SH-SY5Y (cell line): ENCODE data around the gene TXNRD3.

ENCODE experiments used
- GATA2 ChIP-seq: IDR thresholded peaks from 2 replicates; pipeline ENCODE4 v1.6.1; 2011; ENCODE audit warnings: mild to moderate bottlenecking, low read depth, low read length
- GATA3 ChIP-seq: IDR thresholded peaks from 2 replicates; pipeline ENCODE4 v1.6.1; 2011; ENCODE audit warnings: low read depth, mild to moderate bottlenecking, low read length, moderate library complexity

TXNRD3 gene

GRCh38 chr3:126654571-126655383 is at the start of gene TXNRD3:
TSS of gene TXNRD3 (minus strand) at chr3:126655124.
- TF ChIP-seq GATA2 (no peak), GATA3 (no peak)

- no peak for TF ChIP-seq GATA2
- no peak for TF ChIP-seq GATA3
Observed at GRCh38 chr3:126703512-126704493, 48.9 kb upstream of the TXNRD3 start, which contains the start of gene CHCHD6. TSS of gene CHCHD6 (plus strand) at chr3:126704240. CDS start at chr3:126704313, 73 bp downstream.

DNA sequence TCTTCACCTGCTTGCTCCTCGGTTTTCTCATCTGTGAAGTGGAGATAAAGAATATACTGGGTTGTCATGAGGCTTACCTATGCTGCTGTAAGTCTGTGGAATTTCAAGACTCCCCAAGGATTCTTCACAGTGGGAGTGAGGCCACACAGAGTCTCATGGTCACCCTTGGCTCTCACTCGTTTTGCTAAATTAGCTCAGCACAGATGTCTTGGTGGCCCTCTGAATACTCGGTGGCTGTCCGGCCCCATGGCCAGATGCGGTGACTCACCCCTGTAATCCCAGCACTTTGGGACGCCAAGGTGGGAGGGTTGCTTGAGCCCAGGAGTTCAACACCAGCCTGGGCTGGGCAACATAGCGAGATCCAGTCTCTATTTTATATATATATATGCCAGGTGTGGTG is 44.1 kb upstream of the TXNRD3 start:
- no peak for TF ChIP-seq GATA3
- no peak for TF ChIP-seq GATA2

DNA sequence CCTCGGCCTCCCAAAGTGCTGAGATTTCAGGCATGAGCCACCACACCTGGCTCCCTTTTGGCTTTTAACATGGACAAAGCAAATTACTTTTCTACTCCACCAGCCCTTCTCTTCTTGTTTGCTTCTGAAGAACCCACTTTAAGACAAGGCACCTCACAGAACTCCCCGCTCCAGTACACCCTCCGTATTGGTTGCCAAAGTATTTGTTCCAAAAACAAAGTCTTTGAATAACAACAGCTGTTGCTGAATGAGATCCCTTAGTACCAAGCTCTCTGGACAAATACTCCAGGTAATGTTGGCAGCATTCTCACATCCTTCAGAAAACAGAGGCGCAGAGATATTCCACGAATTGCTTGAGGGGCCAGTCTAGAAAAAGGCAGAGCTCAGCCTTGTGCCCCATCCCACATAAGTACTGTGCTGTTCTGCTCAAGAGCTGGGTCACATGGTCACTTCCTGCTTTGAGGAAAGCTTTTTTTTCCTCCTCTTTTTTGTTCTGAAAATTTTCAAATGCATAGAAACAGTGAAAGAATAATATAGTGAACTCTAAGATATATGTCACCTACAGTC is 41.9 kb upstream of the TXNRD3 start:
- TF ChIP-seq GATA3 (no peak), GATA2 (no peak)

DNA sequence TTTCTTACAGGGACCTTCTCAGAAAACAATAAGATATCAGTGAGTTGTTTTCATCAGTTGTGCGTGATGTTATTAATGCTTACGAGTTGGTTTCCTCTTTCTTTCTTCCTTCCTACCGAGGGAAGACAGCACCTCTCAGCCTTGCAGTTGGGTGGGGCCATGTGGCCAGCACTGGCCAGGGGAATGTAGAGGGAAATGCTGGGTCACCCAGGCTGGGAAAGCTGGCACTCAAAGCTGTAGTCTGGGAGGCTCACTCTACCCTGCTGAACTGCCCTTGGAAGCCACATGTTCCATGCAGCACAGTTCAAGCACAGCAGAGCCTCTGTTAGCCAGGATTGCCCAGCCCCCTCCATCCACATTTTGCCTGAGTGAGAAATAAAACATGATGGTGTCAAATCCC is 39.0 kb upstream of the TXNRD3 start:
- TF ChIP-seq GATA2: no peak
- TF ChIP-seq GATA3: no peak

DNA sequence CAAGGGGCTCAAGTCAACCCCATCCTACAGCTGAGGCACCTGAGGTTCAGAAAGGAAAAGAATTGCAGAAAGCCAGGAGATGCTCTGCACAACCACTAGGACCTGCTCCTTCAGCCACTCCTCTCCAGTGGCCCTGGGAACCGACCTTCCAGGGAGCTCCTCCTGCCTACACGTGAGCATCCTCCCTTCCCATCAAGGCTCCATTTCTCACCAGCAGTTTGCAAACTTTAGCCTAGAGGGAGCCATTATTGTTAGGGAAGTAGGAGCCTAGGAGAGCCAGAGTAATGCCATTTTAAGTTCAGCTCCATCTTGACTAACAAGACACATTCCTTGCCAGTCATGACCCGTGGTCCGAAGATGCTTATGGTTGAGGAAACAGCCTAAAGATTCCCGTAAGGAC is 37.9 kb upstream of the TXNRD3 start:
- TF ChIP-seq GATA2: no peak
- TF ChIP-seq GATA3: no peak

DNA sequence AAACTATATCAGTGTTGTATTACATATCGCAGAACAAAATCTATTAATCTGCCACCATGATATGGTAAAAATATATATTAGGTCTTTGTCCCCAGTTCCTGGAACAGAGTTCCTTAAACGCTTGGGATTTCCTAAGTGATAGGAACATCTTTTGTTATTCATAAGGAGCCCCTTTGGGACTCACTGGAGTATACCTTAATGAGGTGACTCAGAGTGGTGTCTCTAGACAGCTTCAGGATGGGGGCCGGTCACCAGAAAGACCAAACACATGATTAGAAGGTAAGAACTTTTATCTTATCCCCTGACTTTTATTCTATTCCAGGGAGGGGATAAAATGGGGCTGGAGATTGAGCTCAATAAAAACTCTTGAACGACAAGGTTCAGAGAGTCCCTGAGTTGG is 36.8 kb upstream of the TXNRD3 start:
- TF ChIP-seq GATA3: no peak
- no peak for TF ChIP-seq GATA2

- TF ChIP-seq GATA3: no peak
- no peak for TF ChIP-seq GATA2
Observed at GRCh38 chr3:126685493-126685892, 30.6 kb upstream of the TXNRD3 start.

GRCh38 chr3:126685021-126685420 is 30.1 kb upstream of the TXNRD3 start:
- TF ChIP-seq GATA3: no peak
- TF ChIP-seq GATA2: no peak

DNA sequence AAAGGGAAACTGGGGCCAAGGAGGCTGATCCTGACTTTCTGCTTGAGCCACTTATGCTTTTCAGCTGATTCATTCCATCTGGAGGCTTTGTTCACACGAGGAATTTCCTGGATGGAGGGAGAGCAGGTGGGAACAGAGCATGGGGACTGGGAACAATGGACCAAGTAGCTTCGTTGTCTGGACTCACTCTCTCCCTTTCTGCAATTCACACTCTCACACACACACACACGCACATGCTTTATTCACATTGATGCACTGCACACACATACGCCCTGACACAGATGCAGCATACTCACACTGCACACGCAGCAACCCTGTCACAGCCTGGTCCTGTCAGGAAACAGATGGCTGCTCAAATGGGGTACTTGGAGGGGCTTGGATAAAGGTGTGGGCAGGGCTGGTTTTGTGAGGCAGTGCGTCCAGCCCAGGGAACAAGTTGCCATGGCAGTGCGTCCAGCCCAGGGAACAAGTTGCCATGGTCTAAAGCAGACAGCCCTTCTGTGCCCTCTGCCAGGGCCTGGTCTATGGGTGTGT is 29.4 kb upstream of the TXNRD3 start:
- TF ChIP-seq GATA3 (no peak), GATA2 (no peak)

GRCh38 chr3:126683069-126683468 is 28.1 kb upstream of the TXNRD3 start:
- no peak for TF ChIP-seq GATA2
- no peak for TF ChIP-seq GATA3

DNA sequence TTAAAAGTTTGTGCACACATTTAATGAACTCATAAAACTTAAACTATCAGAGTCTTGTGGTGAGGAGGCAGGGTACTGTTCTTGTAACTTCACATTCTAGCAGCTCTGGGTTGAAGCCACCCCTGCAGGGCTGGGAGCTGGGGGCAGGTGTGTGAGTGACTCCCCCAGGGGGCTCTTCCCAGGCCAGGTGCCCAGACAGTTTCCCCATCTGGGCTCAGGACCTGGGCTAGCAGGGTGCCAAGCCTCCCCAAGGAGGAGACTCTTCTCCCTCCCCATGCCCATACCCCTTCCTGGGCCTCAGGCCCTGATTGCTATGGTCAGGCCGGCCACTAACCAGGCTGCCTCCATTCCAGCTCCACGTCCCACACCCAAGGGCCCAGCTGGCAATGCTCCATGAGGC is 27.1 kb upstream of the TXNRD3 start:
- TF ChIP-seq GATA3: no peak
- no peak for TF ChIP-seq GATA2

DNA sequence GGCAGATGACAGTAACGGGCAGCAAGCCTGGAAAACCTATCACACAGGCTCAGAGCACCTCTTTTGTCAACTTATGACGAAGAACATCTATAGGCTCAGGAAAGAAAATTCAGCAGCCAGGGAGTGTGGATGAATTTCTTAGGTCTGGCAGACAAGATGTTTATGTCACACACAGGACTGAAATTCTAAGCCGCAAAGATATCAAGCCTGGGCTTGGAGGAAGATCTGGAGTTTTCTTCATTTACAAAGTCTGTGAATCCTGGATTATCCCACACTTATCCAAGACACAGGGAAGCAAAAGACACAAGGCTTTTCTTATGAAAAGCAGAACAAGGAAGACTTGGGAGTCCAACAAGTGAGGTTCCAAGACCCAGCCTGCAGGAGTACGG is 25.7 kb upstream of the TXNRD3 start:
- TF ChIP-seq GATA3: no peak
- TF ChIP-seq GATA2: no peak
